Progenitor cell of endocrine pancreas (in vitro differentiated cells): ENCODE measurements around the gene S100A2. TPM values are rescaled to one million over a fixed set of nuclear protein-coding genes. Genes with fewer than 3 reads are reported as not detected.

ENCODE experiments used
- DNase-seq: peaks from one replicate; pipeline ENCODE4 v3.0.0; 2021; ENCODE audit warnings: low spot score; ENCODE audit not compliant: unreplicated experiment
- H3K27ac Mint-ChIP-seq: 2 replicates; pipeline ENCODE4 v1.8.0; 2021; ENCODE audit warnings: mild to moderate bottlenecking, moderate library complexity, mixed read lengths
- H3K27me3 Mint-ChIP-seq: 2 replicates; pipeline ENCODE4 v1.8.0; 2021; ENCODE audit warnings: mixed read lengths
- H3K36me3 Mint-ChIP-seq: 2 replicates; pipeline ENCODE4 v1.8.0; 2022; ENCODE audit warnings: mixed read lengths; ENCODE audit not compliant: insufficient read depth
- H3K4me1 Mint-ChIP-seq: 2 replicates; pipeline ENCODE4 v1.8.0; 2021; ENCODE audit warnings: low read depth, mixed read lengths
- H3K4me3 Mint-ChIP-seq: 2 replicates; pipeline ENCODE4 v1.8.0; 2021; ENCODE audit warnings: low read depth, mild to moderate bottlenecking, moderate library complexity, mixed read lengths
- H3K9me3 Mint-ChIP-seq: 2 replicates; pipeline ENCODE4 v1.8.0; 2021; ENCODE audit warnings: low read depth, mixed read lengths
- CTCF ChIP-seq: fragments of 200-600 bp; sonication (generic); IDR thresholded peaks from one replicate; pipeline ENCODE4 v1.5.0; 2021; ENCODE audit warnings: antibody characterized with exemption, mild to moderate bottlenecking; ENCODE audit not compliant: unreplicated experiment
- total RNA-seq: library from RNA; stranded (reverse); gene quantifications from 2 replicates; pipeline ENCODE4 v1.2.1, GENCODE V29; 2021

S100A2 gene
- total RNA-seq, 1 donor from 2014 or later, result 0.36 TPM

GRCh38 chr1:153573351-153573750 lies 7.7 kb upstream of the S100A2 start:
- no peak overlapping the region for H3K27ac Mint-ChIP-seq
- H3K36me3 Mint-ChIP-seq, result no peaks in the 10 kb centered on the region
- H3K4me1 Mint-ChIP-seq, result peaks cover 17% of the 10 kb centered on the region
- H3K27me3 Mint-ChIP-seq, result peaks cover 5% of the 10 kb centered on the region
- no peak for DNase-seq
- H3K9me3 Mint-ChIP-seq, result no peaks in the 10 kb centered on the region
- no peak overlapping the region for H3K4me3 Mint-ChIP-seq
- no peak for TF ChIP-seq CTCF

- peaks cover 19% of the 10 kb centered on the region for H3K4me1 Mint-ChIP-seq
- H3K27me3 Mint-ChIP-seq, result no peaks in the 10 kb centered on the region
- no peak for DNase-seq
- H3K4me3 Mint-ChIP-seq, result no peak overlapping the region
- H3K27ac Mint-ChIP-seq, result no peak overlapping the region
- H3K36me3 Mint-ChIP-seq, result no peaks in the 10 kb centered on the region
- peak; percentile 58 for TF ChIP-seq CTCF
- H3K9me3 Mint-ChIP-seq, result no peaks in the 10 kb centered on the region
Observed at GRCh38 chr1:153572569-153573015, 6.9 kb upstream of the S100A2 start.

DNA sequence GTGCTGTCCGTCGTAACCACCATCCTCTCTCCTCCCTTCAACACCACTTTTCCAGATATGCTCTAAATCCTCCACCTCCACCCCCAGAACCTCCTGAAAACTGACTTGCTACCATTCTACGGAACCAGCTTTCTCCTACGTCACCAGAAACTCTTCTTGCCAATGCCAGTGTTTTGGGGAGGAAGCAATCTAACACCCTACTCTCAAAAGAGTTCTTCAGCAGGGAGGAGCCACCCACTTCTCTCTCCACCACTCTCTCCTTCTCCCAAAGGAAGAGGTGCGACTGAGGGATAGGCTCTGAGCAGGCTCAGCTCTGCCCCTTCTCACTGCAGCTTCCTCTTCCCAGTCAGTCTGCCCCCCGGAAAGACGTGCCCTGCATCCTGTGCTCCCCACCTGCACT lies 6.1 kb upstream of the S100A2 start:
- TF ChIP-seq CTCF, result no peak
- Mint-ChIP-seq H3K36me3 (no peaks in the 10 kb centered on the region), H3K4me1 (peaks cover 24% of the 10 kb centered on the region), H3K4me3 (no peak overlapping the region), H3K27me3 (no peaks in the 10 kb centered on the region), H3K9me3 (no peaks in the 10 kb centered on the region), H3K27ac (no peak overlapping the region)
- no peak for DNase-seq

DNA sequence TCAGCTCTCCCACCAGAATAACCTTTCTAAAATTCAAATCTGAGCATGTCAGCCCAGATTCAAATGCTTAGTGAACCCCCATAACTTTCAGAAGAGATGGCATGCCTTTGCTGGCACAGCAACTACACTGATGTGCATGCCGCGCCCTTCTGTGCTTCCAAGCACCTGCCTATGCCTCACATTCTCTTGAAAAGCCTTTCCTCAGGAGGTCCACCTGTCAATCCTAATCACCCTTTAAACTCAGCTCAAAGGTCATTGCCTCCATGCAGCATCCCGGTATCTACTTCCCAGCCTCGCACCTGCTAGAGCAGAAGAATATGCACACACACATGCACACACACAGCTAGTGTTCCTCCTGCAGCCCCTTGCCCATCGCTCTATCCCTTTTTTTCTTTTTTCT lies 5.2 kb upstream of the S100A2 start:
- no peaks in the 10 kb centered on the region for H3K9me3 Mint-ChIP-seq
- no peak for DNase-seq
- H3K4me3 Mint-ChIP-seq, result no peak overlapping the region
- no peaks in the 10 kb centered on the region for H3K36me3 Mint-ChIP-seq
- no peaks in the 10 kb centered on the region for H3K27me3 Mint-ChIP-seq
- no peak for TF ChIP-seq CTCF
- peaks cover 30% of the 10 kb centered on the region for H3K4me1 Mint-ChIP-seq
- H3K27ac Mint-ChIP-seq, result peak overlapping the region; percentile 43

GRCh38 chr1:153569465-153569864 lies 3.8 kb upstream of the S100A2 start:
- DNase-seq, result no peak
- no peaks in the 10 kb centered on the region for H3K36me3 Mint-ChIP-seq
- H3K4me3 Mint-ChIP-seq, result no peak overlapping the region
- no peak overlapping the region for H3K27ac Mint-ChIP-seq
- TF ChIP-seq CTCF, result no peak
- no peaks in the 10 kb centered on the region for H3K9me3 Mint-ChIP-seq
- peaks cover 35% of the 10 kb centered on the region for H3K4me1 Mint-ChIP-seq
- no peaks in the 10 kb centered on the region for H3K27me3 Mint-ChIP-seq
